Measurements from ENCODE around the gene RIT2.

- no peak for TF ChIP-seq CTCF (IDR thresholded peaks at IDR 0.05)
- no peak for TF ChIP-seq POLR2A (IDR thresholded peaks at IDR 0.05)
Observed at GRCh38 chr18:43022874-43023273, 92.6 kb downstream of the RIT2 start.
